KOPT-K1 (cell line): ENCODE results near the gene HOXA9.

Source experiments
- H3K27ac ChIP-seq: fragments of 200-600 bp; sonication (generic); 2 replicates; pipeline ENCODE4 v1.5.1; 2016; ENCODE audit warnings: antibody characterized with exemption, mild to moderate bottlenecking, low read depth, low read length; ENCODE audit not compliant: poor library complexity, severe bottlenecking
- H3K36me3 ChIP-seq: fragments of 200-600 bp; sonication (generic); 2 replicates; pipeline ENCODE4 v1.5.1; 2017; ENCODE audit warnings: antibody characterized with exemption, mild to moderate bottlenecking, low read length, moderate library complexity; ENCODE audit not compliant: insufficient read depth
- H3K9me3 ChIP-seq: fragments of 200-600 bp; sonication (generic); 2 replicates; pipeline ENCODE4 v1.5.1; 2017; ENCODE audit warnings: antibody characterized with exemption, low read length, mild to moderate bottlenecking; ENCODE audit not compliant: insufficient read depth, poor library complexity, severe bottlenecking

The HOXA9 gene

GRCh38 chr7:27118580-27118979 lies 46.8 kb downstream of the HOXA9 start:
- H3K27ac ChIP-seq = no peak overlapping the region
- no peaks in the 10 kb centered on the region for H3K9me3 ChIP-seq
- no peaks in the 10 kb centered on the region for H3K36me3 ChIP-seq

- H3K27ac ChIP-seq = no peak overlapping the region
- H3K36me3 ChIP-seq = no peaks in the 10 kb centered on the region
- no peaks in the 10 kb centered on the region for H3K9me3 ChIP-seq
These were observed 47.3 kb downstream of the HOXA9 start for GRCh38 chr7:27117887-27118491.

GRCh38 chr7:27116962-27117886 lies 48.1 kb downstream of the HOXA9 start:
- Histone ChIP-seq H3K27ac (no peak overlapping the region), H3K36me3 (no peaks in the 10 kb centered on the region), H3K9me3 (no peaks in the 10 kb centered on the region)

DNA sequence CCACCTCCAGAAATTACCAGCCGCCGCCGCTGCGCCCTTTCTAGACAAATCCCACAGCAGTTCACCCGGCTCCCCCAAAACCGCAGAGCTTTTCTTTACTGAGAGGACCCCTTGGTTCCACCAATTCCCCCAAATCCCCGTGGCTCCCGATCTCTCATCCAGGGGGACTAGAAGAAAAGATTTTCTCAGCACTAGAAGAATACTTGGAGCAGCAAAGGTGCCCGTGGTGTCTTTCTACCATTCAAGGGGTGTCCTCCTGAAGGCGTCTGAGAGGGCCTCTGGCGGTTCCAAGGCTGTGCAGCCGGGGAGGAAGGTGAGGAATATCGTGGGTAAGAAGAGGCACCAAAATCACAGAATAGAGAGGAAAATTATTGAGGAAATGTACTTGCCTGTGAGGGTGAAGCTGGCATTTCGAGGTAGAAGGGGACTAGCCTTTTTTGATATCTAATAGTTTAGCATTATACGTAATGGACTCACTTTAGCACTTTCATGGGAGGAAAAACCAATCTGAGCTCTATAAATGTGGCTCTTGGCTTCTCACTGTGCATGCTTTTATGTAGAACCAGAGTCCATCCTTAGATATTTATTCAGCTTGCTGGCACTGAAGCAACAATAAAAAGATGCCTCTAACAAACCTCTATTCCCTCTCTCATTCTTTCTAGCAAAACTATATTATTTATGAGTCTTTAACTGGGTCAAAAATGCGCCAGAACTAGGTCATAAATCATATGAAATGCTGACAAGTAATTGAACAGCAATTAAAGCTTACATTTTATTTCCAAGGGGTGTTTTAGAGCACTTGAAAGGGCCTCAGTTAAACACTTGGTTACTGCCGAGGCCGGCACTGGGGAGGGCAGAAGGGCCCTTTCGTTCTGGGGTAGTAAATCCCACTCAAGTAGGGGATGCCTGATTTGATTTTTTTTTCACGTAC lies 49.0 kb downstream of the HOXA9 start:
- Histone ChIP-seq H3K36me3 (no peaks in the 10 kb centered on the region), H3K27ac (no peak overlapping the region), H3K9me3 (no peaks in the 10 kb centered on the region)

DNA sequence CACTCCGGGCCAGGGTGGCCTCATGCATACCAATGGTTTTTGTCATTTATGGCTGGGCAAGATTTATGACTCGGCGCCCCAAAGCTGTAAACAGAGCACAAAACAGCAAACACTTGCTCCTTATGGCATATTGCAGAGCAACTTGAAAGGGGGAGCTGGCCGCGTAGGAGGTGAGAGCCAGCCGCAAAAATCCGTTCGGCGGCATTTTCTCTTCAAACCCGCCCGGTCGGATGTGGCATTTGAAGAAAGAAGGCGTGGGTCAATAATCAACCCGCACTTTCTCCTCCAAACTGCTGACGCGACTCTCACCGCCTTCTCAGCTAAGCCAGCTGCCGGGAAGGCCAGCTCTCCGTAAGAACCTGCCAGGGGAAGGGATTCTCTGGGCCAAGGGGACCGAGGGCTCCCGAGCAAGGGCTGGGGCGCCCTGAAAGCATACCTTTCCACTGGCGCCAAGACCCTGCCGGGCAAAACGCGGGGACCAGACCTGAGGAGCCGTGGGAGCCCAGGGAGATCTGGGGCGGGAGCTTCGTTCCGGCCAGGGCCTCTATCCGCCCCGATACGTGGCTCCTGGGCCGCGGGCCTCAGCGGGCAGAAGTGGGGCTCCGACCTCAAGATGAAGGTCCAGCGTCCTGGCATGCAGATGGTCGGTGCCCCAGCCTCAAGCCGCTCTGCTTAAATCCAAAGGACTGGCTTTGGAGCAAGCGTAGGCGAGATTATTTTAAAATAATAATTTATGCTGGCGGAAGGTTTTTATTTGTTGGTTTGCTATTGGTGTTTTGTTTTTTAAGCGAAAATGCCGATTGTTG lies 49.9 kb downstream of the HOXA9 start:
- Histone ChIP-seq H3K27ac (no peak overlapping the region), H3K36me3 (no peaks in the 10 kb centered on the region)

DNA sequence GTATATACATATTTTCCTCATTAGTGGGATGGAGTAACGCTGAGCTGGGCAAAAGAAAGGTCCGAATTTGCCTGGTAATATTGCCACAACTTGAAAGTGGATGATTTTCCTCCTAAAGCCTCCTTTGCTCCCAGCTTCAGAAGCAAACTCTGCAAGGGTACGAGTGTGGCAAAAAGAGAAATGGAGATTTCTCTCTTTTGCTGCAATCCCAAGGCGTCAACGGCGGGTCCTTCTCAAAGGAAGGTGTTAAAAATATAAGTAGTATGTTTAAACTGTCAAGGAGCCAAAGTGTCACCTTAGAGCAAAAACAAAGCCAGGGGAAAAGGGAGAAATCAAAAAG lies 50.5 kb downstream of the HOXA9 start:
- H3K27ac ChIP-seq = no peak overlapping the region
- H3K36me3 ChIP-seq = no peaks in the 10 kb centered on the region
- no peaks in the 10 kb centered on the region for H3K9me3 ChIP-seq

More for the DNA sequence above, 49.9 kb downstream of the HOXA9 start:
- H3K9me3 ChIP-seq = no peaks in the 10 kb centered on the region

DNA sequence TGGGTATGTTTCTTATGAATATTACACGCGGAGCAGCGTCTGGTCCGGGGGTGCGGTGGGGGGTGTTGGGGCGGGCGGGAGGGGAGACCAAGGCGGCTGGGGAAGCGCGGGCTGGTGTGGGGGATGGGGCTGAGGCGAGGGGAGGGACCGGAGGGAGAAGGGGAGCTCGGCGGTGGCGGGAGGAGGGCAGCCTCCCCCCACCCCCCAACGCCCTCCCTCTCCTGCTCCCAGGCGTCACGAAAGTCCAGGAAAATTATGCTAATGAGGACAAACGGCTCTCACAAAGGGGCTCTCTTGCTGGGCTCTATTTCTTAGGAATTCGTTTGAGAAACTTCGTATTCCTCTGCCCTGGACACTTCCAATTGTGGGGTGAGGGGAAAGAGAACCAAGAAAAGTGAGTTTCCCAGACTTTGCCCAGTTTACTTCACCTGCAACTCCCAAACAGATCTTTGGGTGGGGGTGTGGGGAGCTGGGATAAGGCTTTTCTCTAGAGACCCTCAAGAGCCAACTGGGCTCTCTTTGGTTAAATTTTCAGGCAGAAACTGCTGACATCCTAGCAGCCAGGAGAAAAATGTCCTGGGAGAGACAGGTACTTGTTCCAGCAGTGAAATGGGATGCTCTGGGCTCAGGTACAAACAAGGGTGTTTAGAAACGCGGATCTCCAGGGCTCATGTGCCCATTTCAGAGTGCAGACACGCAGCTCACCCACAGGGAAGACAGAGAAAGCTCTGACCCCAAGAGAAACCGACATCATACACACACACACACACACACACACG lies 51.2 kb downstream of the HOXA9 start:
- H3K9me3 ChIP-seq = no peaks in the 10 kb centered on the region
- H3K27ac ChIP-seq = no peak overlapping the region
- no peaks in the 10 kb centered on the region for H3K36me3 ChIP-seq

DNA sequence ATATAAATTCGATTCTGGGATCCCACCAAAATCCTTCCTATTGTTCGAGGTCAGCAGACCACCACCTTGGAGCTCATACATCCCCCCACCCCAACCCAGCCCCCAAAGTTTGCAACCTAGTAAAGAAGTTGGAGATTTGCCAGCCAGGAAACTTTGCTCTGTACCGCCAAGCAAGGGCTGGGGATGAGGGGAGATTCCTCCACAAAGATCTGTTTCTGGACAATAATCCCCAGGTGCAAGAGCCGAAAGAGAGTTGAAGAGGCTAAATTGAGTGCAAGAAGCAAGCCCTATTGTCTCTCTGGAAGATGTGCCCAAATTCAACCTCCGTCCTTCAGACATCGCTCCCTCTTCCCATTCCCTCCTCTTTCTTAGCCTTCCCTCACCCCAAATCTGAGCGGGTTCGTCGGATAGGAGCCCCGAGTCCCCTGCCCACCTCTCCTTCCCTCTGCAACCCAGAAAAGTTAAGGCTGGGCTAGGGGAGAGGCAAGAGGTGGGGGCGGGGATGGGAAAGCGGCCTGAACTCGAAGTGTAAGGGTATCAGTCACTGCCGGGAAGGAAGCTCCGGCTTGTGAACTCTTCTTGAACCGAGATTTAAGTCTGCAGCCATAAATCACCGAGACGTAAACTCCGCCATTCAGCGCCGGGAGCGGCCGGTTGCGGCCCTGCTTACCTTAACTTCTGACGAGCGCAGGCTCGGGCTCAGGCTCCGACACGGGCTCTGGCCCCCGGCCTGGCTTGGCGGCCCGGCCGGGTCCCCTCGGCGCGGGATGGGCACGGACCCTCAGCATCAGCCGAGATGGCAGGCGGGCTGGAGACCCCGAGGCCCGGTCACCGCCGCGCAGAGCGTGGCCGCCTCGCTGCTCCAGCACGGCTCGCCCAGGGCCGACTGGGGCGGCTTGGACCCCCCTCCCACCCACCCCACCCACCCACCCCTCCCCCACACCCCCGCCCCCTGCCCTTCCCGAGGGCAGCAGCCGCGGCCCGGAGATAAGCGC lies 52.1 kb downstream of the HOXA9 start:
- H3K27ac ChIP-seq = no peak overlapping the region
- no peaks in the 10 kb centered on the region for H3K9me3 ChIP-seq
- H3K36me3 ChIP-seq = no peaks in the 10 kb centered on the region
